SK-N-SH treated with all-trans-retinoic acid at 6 μM for 48 hours (cell line): ENCODE data around the gene PSD2.

Experiments used
- ATAC-seq: fragments of 200-7000 bp; cut with Tn5 transposase; 3 replicates; pipeline ENCODE4 v1.9.1; 2020; ENCODE audit warnings: mild to moderate bottlenecking, moderate library complexity
- ARNTL ChIP-seq: fragments of 450-650 bp; formaldehyde crosslinking; IDR thresholded peaks from 2 replicates; pipeline ENCODE4 v1.5.0; 2020; ENCODE audit warnings: low read depth, mild to moderate bottlenecking, moderate library complexity, borderline replicate concordance
- BACH2 ChIP-seq: fragments of 250-450 bp; sonication (Bioruptor Pico); IDR thresholded peaks from 2 replicates; pipeline ENCODE4 v1.9.0; 2021; ENCODE audit warnings: mild to moderate bottlenecking, borderline replicate concordance
- CREB5 ChIP-seq: fragments of 250-450 bp; sonication (Bioruptor Pico); IDR thresholded peaks from 2 replicates; pipeline ENCODE4 v1.5.1; 2020; ENCODE audit warnings: low read depth, mild to moderate bottlenecking, moderate library complexity
- ESRRG ChIP-seq: fragments of 250-450 bp; sonication (Bioruptor Pico); IDR thresholded peaks from 2 replicates; pipeline ENCODE4 v1.6.1; 2021; ENCODE audit warnings: mild to moderate bottlenecking
- GLIS3 ChIP-seq: fragments of 250-450 bp; sonication (Bioruptor Pico); IDR thresholded peaks from 2 replicates; pipeline ENCODE4 v1.5.0; 2020; ENCODE audit warnings: mild to moderate bottlenecking, moderate library complexity
- ISL1 ChIP-seq: fragments of 250-450 bp; sonication (Bioruptor Pico); IDR thresholded peaks from 2 replicates; pipeline ENCODE4 v2.1.2; 2022; ENCODE audit warnings: mild to moderate bottlenecking, moderate library complexity
- PATZ1 ChIP-seq: fragments of 250-450 bp; sonication (Bioruptor Pico); IDR thresholded peaks from 2 replicates; pipeline ENCODE4 v1.8.0; 2020; ENCODE audit warnings: mild to moderate bottlenecking, moderate library complexity, borderline replicate concordance
- POU6F1 ChIP-seq: fragments of 250-450 bp; sonication (Bioruptor Pico); IDR thresholded peaks from 2 replicates; pipeline ENCODE4 v1.8.0; 2021; ENCODE audit warnings: low read depth, mild to moderate bottlenecking, moderate library complexity, borderline replicate concordance
- PPARA ChIP-seq: fragments of 250-450 bp; sonication (Bioruptor Pico); IDR thresholded peaks from 2 replicates; pipeline ENCODE4 v1.5.0; 2020; ENCODE audit warnings: mild to moderate bottlenecking, borderline replicate concordance
- RARB ChIP-seq: fragments of 250-450 bp; sonication (Bioruptor Pico); IDR thresholded peaks from 2 replicates; pipeline ENCODE4 v1.8.0; 2021; ENCODE audit warnings: mild to moderate bottlenecking, moderate library complexity
- SNAI2 ChIP-seq: fragments of 250-450 bp; sonication (Bioruptor Pico); IDR thresholded peaks from 2 replicates; pipeline ENCODE4 v1.5.0; 2020; ENCODE audit warnings: mild to moderate bottlenecking, moderate library complexity
- TCF4 ChIP-seq: fragments of 250-450 bp; sonication (Bioruptor Pico); IDR thresholded peaks from 2 replicates; pipeline ENCODE4 v1.8.0; 2021; ENCODE audit warnings: mild to moderate bottlenecking, moderate library complexity, borderline replicate concordance
- TOX ChIP-seq: fragments of 250-450 bp; sonication (Bioruptor Pico); IDR thresholded peaks from 2 replicates; pipeline ENCODE4 v1.8.0; 2021; ENCODE audit warnings: mild to moderate bottlenecking, moderate library complexity, borderline replicate concordance
- TSHZ2 ChIP-seq: fragments of 250-450 bp; sonication (Bioruptor Pico); IDR thresholded peaks from 2 replicates; pipeline ENCODE4 v1.5.0; 2020; ENCODE audit warnings: mild to moderate bottlenecking, moderate library complexity
- ZC3H10 ChIP-seq: fragments of 250-450 bp; sonication (Bioruptor Pico); IDR thresholded peaks from 2 replicates; pipeline ENCODE4 v1.5.1; 2021; ENCODE audit warnings: mild to moderate bottlenecking, moderate library complexity
- ZFP3 ChIP-seq: fragments of 250-450 bp; sonication (Bioruptor Pico); IDR thresholded peaks from 2 replicates; pipeline ENCODE4 v1.5.0; 2020; ENCODE audit warnings: mild to moderate bottlenecking, moderate library complexity
- ZNF565 ChIP-seq: fragments of 450-650 bp; formaldehyde crosslinking; conservative IDR thresholded peaks from 2 replicates; pipeline ENCODE4 v1.5.0; 2020; ENCODE audit warnings: low read depth, mild to moderate bottlenecking, moderate library complexity
- ZNF70 ChIP-seq: fragments of 450-650 bp; formaldehyde crosslinking; IDR thresholded peaks from 2 replicates; pipeline ENCODE4 v1.5.0; 2020; ENCODE audit warnings: mild to moderate bottlenecking, moderate library complexity
- ZNF8 ChIP-seq: fragments of 450-650 bp; formaldehyde crosslinking; IDR thresholded peaks from 2 replicates; pipeline ENCODE4 v1.5.0; 2020; ENCODE audit warnings: mild to moderate bottlenecking, moderate library complexity

The PSD2 gene

GRCh38 chr5:139861021-139861888 lies 65.6 kb downstream of the PSD2 start:
- no peak for TF ChIP-seq ARNTL
- no peak for TF ChIP-seq TSHZ2
- no peak for TF ChIP-seq TOX (CRISPR knock-in tag)
- no peak for TF ChIP-seq BACH2 (CRISPR knock-in tag)
- no peak for TF ChIP-seq ZFP3
- TF ChIP-seq, all 23 proteins: peak for 0
- no peak for ATAC-seq

GRCh38 chr5:139861889-139862207 lies 66.2 kb downstream of the PSD2 start:
- no peak for ATAC-seq
- TF ChIP-seq ZNF8 (CRISPR knock-in tag) (no peak), ARNTL (no peak), ZNF565 (CRISPR knock-in tag) (no peak), RARB (no peak), PATZ1 (no peak), ZC3H10 (CRISPR knock-in tag) (no peak), PPARA (CRISPR knock-in tag) (no peak), TCF4 (CRISPR knock-in tag) (no peak), GLIS3 (no peak), TOX (CRISPR knock-in tag) (no peak), ESRRG (no peak), CREB5 (no peak), TSHZ2 (no peak), ISL1 (CRISPR knock-in tag) (no peak)
- TF ChIP-seq, all 23 proteins: peak for 0

GRCh38 chr5:139862313-139862712 lies 66.7 kb downstream of the PSD2 start:
- no peak for TF ChIP-seq TOX (CRISPR knock-in tag)
- no peak for TF ChIP-seq TCF4 (CRISPR knock-in tag)
- no peak for TF ChIP-seq SNAI2 (CRISPR knock-in tag)
- no peak for TF ChIP-seq ARNTL
- no peak for TF ChIP-seq ZNF565 (CRISPR knock-in tag)
- TF ChIP-seq ZNF70 (CRISPR knock-in tag) = no peak
- TF ChIP-seq PPARA (CRISPR knock-in tag) = no peak
- TF ChIP-seq GLIS3 = no peak
- TF ChIP-seq POU6F1 (CRISPR knock-in tag) = no peak
- no peak for ATAC-seq
